ENCODE data around the gene SCN10A. TPM values are rescaled to one million over a fixed set of nuclear protein-coding genes. Genes with fewer than 3 reads are reported as not detected.

The SCN10A gene
- total and polyA plus RNA-seq, 9 donors = 0.05 TPM; not detected in 8

- peaks cover 7% of the 10 kb centered on the region for H3K4me1 ChIP-seq (ENCODE audit: insufficient read depth)
- no peaks in the 10 kb centered on the region for H3K9me3 ChIP-seq
- peak overlapping the region; percentile 34 for H3K4me3 ChIP-seq
- no peak for TF ChIP-seq CTCF (IDR thresholded peaks at IDR 0.05)
- no peak for TF ChIP-seq EP300 (IDR thresholded peaks at IDR 0.05)
- TF ChIP-seq POLR2A (IDR thresholded peaks at IDR 0.05) = no peak
- no peaks in the 10 kb centered on the region for H3K27me3 ChIP-seq
- intact Hi-C loops (cut with DNase I) = no loop called here
- no peaks in the 10 kb centered on the region for H3K36me3 ChIP-seq
- H3K27ac ChIP-seq = no peak overlapping the region
- WGBS, 3 donors = 12 to 16% (median 13%) methylated on average over 38 to 56 of the region's 56 CpGs
- peak in 1 of 5 donors; percentile 36 for DNase-seq
Measured at GRCh38 chr3:38648659-38649499, 167.1 kb downstream of the SCN10A start.

GRCh38 chr3:38648024-38648658 is 167.9 kb downstream of the SCN10A start:
- TF ChIP-seq POLR2A (IDR thresholded peaks at IDR 0.05) (no peak), CTCF (IDR thresholded peaks at IDR 0.05) (no peak), EP300 (IDR thresholded peaks at IDR 0.05) (no peak)
- Histone ChIP-seq H3K4me3 (no peak overlapping the region), H3K27ac (no peak overlapping the region), H3K4me1 (ENCODE audit: insufficient read depth) (peaks cover 7% of the 10 kb centered on the region), H3K36me3 (no peaks in the 10 kb centered on the region), H3K9me3 (no peaks in the 10 kb centered on the region), H3K27me3 (no peaks in the 10 kb centered on the region)
- intact Hi-C loops (cut with DNase I) = no loop called here
- no peak for DNase-seq
- 92 to 97% (median 95%) methylated on average over 7 of the region's 7 CpGs for WGBS, 3 donors

GRCh38 chr3:38647217-38647970 is 168.6 kb downstream of the SCN10A start:
- no peak for DNase-seq
- Histone ChIP-seq H3K4me1 (ENCODE audit: insufficient read depth) (peaks cover 7% of the 10 kb centered on the region), H3K36me3 (no peaks in the 10 kb centered on the region), H3K9me3 (no peaks in the 10 kb centered on the region), H3K4me3 (no peak overlapping the region), H3K27ac (no peak overlapping the region), H3K27me3 (no peaks in the 10 kb centered on the region)
- intact Hi-C loops (cut with DNase I) = no loop called here
- 90 to 95% (median 91%) methylated on average over 7 of the region's 7 CpGs for WGBS, 3 donors
- TF ChIP-seq EP300 (IDR thresholded peaks at IDR 0.05) = no peak
- TF ChIP-seq POLR2A (IDR thresholded peaks at IDR 0.05) = no peak
- no peak for TF ChIP-seq CTCF (IDR thresholded peaks at IDR 0.05)

Other genes with a start within 250 kb of the SCN10A start
- gene SCN5A, start 166.5 kb downstream of the SCN10A start, total RNA-seq = 1 to 10 TPM in 6 of 7 donors, under 1 TPM in 1; 0.83 to 4.7 (median 2.2) TPM
- under 1 TPM; 0.67 to 0.71 TPM for gene SCN5A, start 166.5 kb downstream of the SCN10A start, polyA plus RNA-seq
- under 1 TPM; under 0.01 to 0.34 (median 0.13) TPM for gene SCN11A, start 235.7 kb upstream of the SCN10A start, total RNA-seq
- gene SCN11A, start 235.7 kb upstream of the SCN10A start, polyA plus RNA-seq = under 1 TPM; 0.04 to 0.30 TPM
- gene WDR48, start 235.8 kb upstream of the SCN10A start, total RNA-seq = 10 to 100 TPM; 20.7 to 43.7 (median 38.2) TPM
- gene WDR48, start 235.8 kb upstream of the SCN10A start, polyA plus RNA-seq = 10 to 100 TPM; 20.8 to 55.5 TPM

Measured in ovary (tissue), 9 donors.